ENCODE data around the gene SMG6. TPM values are rescaled to one million over a fixed set of nuclear protein-coding genes. Genes with fewer than 3 reads are reported as not detected.
A peak's percentile ranks its signal among the peaks of the same experiment; 100 is the strongest.

The SMG6 gene
- total RNA-seq, 1 donor from 2014 or later: 34.7 TPM

- no peak overlapping the region for H3K4me3 ChIP-seq (ENCODE audit: low read depth, low read length)
- DNase-seq (ENCODE audit: low read depth): no peak
- TF ChIP-seq CTCF (IDR thresholded peaks at IDR 0.05; ENCODE audit: insufficient read depth, low read length, poor library complexity, severe bottlenecking): no peak
- H3K36me3 ChIP-seq (ENCODE audit: control insufficient read depth, insufficient read depth, low read length): no peaks in the 10 kb centered on the region
- H3K27me3 ChIP-seq (ENCODE audit: control insufficient read depth, insufficient read depth, low read length): no peaks in the 10 kb centered on the region
Measured at GRCh38 chr17:2240541-2240940, 63.0 kb downstream of the SMG6 start.

GRCh38 chr17:2239882-2240430 is 63.6 kb downstream of the SMG6 start:
- H3K4me3 ChIP-seq (ENCODE audit: low read depth, low read length): no peak overlapping the region
- DNase-seq (ENCODE audit: low read depth): peak; percentile 74

GRCh38 chr17:2239170-2239551 is 64.4 kb downstream of the SMG6 start:
- DNase-seq (ENCODE audit: low read depth): no peak
- H3K27me3 ChIP-seq (ENCODE audit: control insufficient read depth, insufficient read depth, low read length): no peaks in the 10 kb centered on the region
- H3K4me3 ChIP-seq (ENCODE audit: low read depth, low read length): no peak overlapping the region
- H3K36me3 ChIP-seq (ENCODE audit: control insufficient read depth, insufficient read depth, low read length): no peaks in the 10 kb centered on the region
- no peak for TF ChIP-seq CTCF (IDR thresholded peaks at IDR 0.05; ENCODE audit: insufficient read depth, low read length, poor library complexity, severe bottlenecking)

More at GRCh38 chr17:2239882-2240430, 63.6 kb downstream of the SMG6 start:
- Histone ChIP-seq H3K36me3 (ENCODE audit: control insufficient read depth, insufficient read depth, low read length) (no peaks in the 10 kb centered on the region), H3K27me3 (ENCODE audit: control insufficient read depth, insufficient read depth, low read length) (no peaks in the 10 kb centered on the region)
- TF ChIP-seq CTCF (IDR thresholded peaks at IDR 0.05; ENCODE audit: insufficient read depth, low read length, poor library complexity, severe bottlenecking): no peak

GRCh38 chr17:2238432-2239169 is 65.0 kb downstream of the SMG6 start:
- Histone ChIP-seq H3K27me3 (ENCODE audit: control insufficient read depth, insufficient read depth, low read length) (no peaks in the 10 kb centered on the region), H3K36me3 (ENCODE audit: control insufficient read depth, insufficient read depth, low read length) (no peaks in the 10 kb centered on the region), H3K4me3 (ENCODE audit: low read depth, low read length) (no peak overlapping the region)
- no peak for DNase-seq (ENCODE audit: low read depth)
- no peak for TF ChIP-seq CTCF (IDR thresholded peaks at IDR 0.05; ENCODE audit: insufficient read depth, low read length, poor library complexity, severe bottlenecking)

- Histone ChIP-seq H3K4me3 (ENCODE audit: low read depth, low read length) (no peak overlapping the region), H3K36me3 (ENCODE audit: control insufficient read depth, insufficient read depth, low read length) (no peaks in the 10 kb centered on the region), H3K27me3 (ENCODE audit: control insufficient read depth, insufficient read depth, low read length) (no peaks in the 10 kb centered on the region)
- no peak for TF ChIP-seq CTCF (IDR thresholded peaks at IDR 0.05; ENCODE audit: insufficient read depth, low read length, poor library complexity, severe bottlenecking)
- no peak for DNase-seq (ENCODE audit: low read depth)
Measured at GRCh38 chr17:2237950-2238349, 65.6 kb downstream of the SMG6 start.

- TF ChIP-seq CTCF (IDR thresholded peaks at IDR 0.05; ENCODE audit: insufficient read depth, low read length, poor library complexity, severe bottlenecking): no peak
- H3K4me3 ChIP-seq (ENCODE audit: low read depth, low read length): no peak overlapping the region
- H3K27me3 ChIP-seq (ENCODE audit: control insufficient read depth, insufficient read depth, low read length): no peaks in the 10 kb centered on the region
- DNase-seq (ENCODE audit: low read depth): no peak
- no peaks in the 10 kb centered on the region for H3K36me3 ChIP-seq (ENCODE audit: control insufficient read depth, insufficient read depth, low read length)
Measured at GRCh38 chr17:2237521-2237921, 66.1 kb downstream of the SMG6 start.

All from kidney epithelial cell (primary cell).